ENCODE data around the gene CLDN8. TPM values are rescaled to one million over a fixed set of nuclear protein-coding genes. Genes with fewer than 3 reads are reported as not detected.

CLDN8 gene
- polyA plus RNA-seq, 1 of the 3 experiments (the other 2 are of a cell fraction) = not detected

GRCh38 chr21:30234050-30234449 lies 18.2 kb upstream of the CLDN8 start:
- Histone ChIP-seq H3K27me3 (ENCODE audit: insufficient read depth) (0 out of 2 replicates have a peak, but pooled peaks cover 5% of the 10 kb centered on the region), H3K4me2 (no peak overlapping the region), H3K79me2 (ENCODE audit: insufficient read depth) (no peaks in the 10 kb centered on the region), H3K4me3 (ENCODE audit: low read depth in 2 of 2, low read length in 1 of 2) (no peak overlapping the region), H4K20me1 (ENCODE audit: insufficient read depth) (no peaks in the 10 kb centered on the region), H3K27ac (ENCODE audit: low read depth in 2 of 2, low read length in 1 of 2) (no peak overlapping the region), H3F3A (replicated peaks; ENCODE audit: insufficient read depth) (no peaks in the 10 kb centered on the region), H3K36me3 (replicated peaks in 1 of 2; ENCODE audit: control insufficient read depth in 1 of 2, insufficient read depth in 2 of 2, low read length in 1 of 2) (no peaks in the 10 kb centered on the region), H3K4me1 (ENCODE audit: control insufficient read depth in 1 of 2, insufficient read depth in 2 of 2, low read depth in 1 of 2, low read length in 1 of 2) (no peaks in the 10 kb centered on the region), H2AFZ (ENCODE audit: low read depth) (no peak overlapping the region), H3K9me2 (no peaks in the 10 kb centered on the region), H3K9me3 (no peaks in the 10 kb centered on the region; the same call in 1 of the 2 replicates), H3K9ac (no peak overlapping the region)
- TF ChIP-seq, protein P1, sequence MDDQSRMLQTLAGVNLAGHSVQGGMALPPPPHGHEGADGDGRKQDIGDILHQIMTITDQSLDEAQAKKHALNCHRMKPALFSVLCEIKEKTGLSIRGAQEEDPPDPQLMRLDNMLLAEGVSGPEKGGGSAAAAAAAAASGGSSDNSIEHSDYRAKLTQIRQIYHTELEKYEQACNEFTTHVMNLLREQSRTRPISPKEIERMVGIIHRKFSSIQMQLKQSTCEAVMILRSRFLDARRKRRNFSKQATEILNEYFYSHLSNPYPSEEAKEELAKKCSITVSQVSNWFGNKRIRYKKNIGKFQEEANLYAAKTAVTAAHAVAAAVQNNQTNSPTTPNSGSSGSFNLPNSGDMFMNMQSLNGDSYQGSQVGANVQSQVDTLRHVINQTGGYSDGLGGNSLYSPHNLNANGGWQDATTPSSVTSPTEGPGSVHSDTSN (IDR thresholded peaks at IDR 0.05) = no peak
- TF ChIP-seq SIN3A (IDR thresholded peaks at IDR 0.05; ENCODE audit: borderline replicate concordance, low read depth, low read length) (no peak), FOXM1 (IDR thresholded peaks at IDR 0.05; ENCODE audit: low read depth) (no peak), USF2 (IDR thresholded peaks at IDR 0.05; ENCODE audit: borderline replicate concordance, low read depth, low read length) (no peak), ZBTB33 (IDR thresholded peaks at IDR 0.05; ENCODE audit: borderline replicate concordance, low read depth) (no peak), SMC3 (IDR thresholded peaks at IDR 0.05; ENCODE audit: low read depth, low read length) (no peak), CHD2 (IDR thresholded peaks at IDR 0.05; ENCODE audit: low read length, partially characterized antibody) (no peak), MEF2A (IDR thresholded peaks at IDR 0.05; ENCODE audit: borderline replicate concordance, low read depth) (no peak), GATA2 (CRISPR knock-in tag; IDR thresholded peaks at IDR 0.05) (no peak), FOXJ3 (CRISPR knock-in tag; IDR thresholded peaks at IDR 0.05) (no peak), RCOR1 (IDR thresholded peaks at IDR 0.05; ENCODE audit: low read length) (no peak), RAD21 (IDR thresholded peaks at IDR 0.05; ENCODE audit: low read length) (no peak), POLR2AphosphoS5 (IDR thresholded peaks at IDR 0.05; ENCODE audit: low read depth, low read length) (no peak), EP300 (IDR thresholded peaks at IDR 0.05; ENCODE audit: borderline replicate concordance in 1 of 2, low read depth in 1 of 2, low read length in 1 of 2) (no peak), JUND (IDR thresholded peaks at IDR 0.05) (no peak), GABPA (IDR thresholded peaks at IDR 0.05; ENCODE audit: low read depth) (no peak), RFX5 (IDR thresholded peaks at IDR 0.05; ENCODE audit: low read length) (no peak)
- TF ChIP-seq, protein P2, sequence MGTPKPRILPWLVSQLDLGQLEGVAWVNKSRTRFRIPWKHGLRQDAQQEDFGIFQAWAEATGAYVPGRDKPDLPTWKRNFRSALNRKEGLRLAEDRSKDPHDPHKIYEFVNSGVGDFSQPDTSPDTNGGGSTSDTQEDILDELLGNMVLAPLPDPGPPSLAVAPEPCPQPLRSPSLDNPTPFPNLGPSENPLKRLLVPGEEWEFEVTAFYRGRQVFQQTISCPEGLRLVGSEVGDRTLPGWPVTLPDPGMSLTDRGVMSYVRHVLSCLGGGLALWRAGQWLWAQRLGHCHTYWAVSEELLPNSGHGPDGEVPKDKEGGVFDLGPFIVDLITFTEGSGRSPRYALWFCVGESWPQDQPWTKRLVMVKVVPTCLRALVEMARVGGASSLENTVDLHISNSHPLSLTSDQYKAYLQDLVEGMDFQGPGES (IDR thresholded peaks at IDR 0.05; ENCODE audit: low read depth, low read length) = no peak
- TF ChIP-seq, protein P3, sequence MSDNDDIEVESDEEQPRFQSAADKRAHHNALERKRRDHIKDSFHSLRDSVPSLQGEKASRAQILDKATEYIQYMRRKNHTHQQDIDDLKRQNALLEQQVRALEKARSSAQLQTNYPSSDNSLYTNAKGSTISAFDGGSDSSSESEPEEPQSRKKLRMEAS (IDR thresholded peaks at IDR 0.05; ENCODE audit: low read depth) = no peak
- ChIA-PET POLR2A (no interaction called here), CTCF (no interaction called here)
- WGBS (ENCODE audit: low lambda C conversion rate) = 0% methylated on average over 3 of the region's 3 CpGs
- no peak for DNase-seq

All from SK-N-SH (cell line).